Naive B cell (primary cell): Measurements from ENCODE around the gene PTPRG. TPM values are rescaled to one million over a fixed set of nuclear protein-coding genes. Genes with fewer than 3 reads are reported as not detected.

ENCODE experiments used
- ATAC-seq, 2 donors: fragments of 150-1000 bp; cut with Tn5 transposase; 2 replicates each; pipeline ENCODE4 v1.10.0; 2021; ENCODE audit warnings: low read depth in 2 of 2, mild to moderate bottlenecking in 2 of 2, moderate library complexity in 2 of 2
- DNase-seq: peaks from one replicate; pipeline ENCODE4 v3.0.0; 2022
- H3K27ac Mint-ChIP-seq, 6 donors: one replicate each; pipeline ENCODE4 v1.8.0; 2020 to 2022; ENCODE audit warnings: mild to moderate bottlenecking in 6 of 6, mixed read lengths in 6 of 6, moderate library complexity in 5 of 6, inconsistent platforms in 2 of 6
- H3K27me3 Mint-ChIP-seq, 3 donors: one replicate each; pipeline ENCODE4 v1.8.0; 2021 to 2022; ENCODE audit warnings: mixed read lengths in 3 of 3, mild to moderate bottlenecking in 1 of 3
- H3K36me3 Mint-ChIP-seq, 2 donors: one replicate each; pipeline ENCODE4 v1.8.0; 2020 to 2022; ENCODE audit warnings: mixed read lengths in 2 of 2, inconsistent platforms in 1 of 2, mild to moderate bottlenecking in 1 of 2
- H3K4me1 Mint-ChIP-seq, 3 donors: one replicate each; pipeline ENCODE4 v1.8.0; 2020 to 2022; ENCODE audit warnings: mixed read lengths in 3 of 3, inconsistent platforms in 1 of 3, mild to moderate bottlenecking in 1 of 3, moderate library complexity in 1 of 3
- H3K4me3 Mint-ChIP-seq, 8 donors: one replicate each; pipeline ENCODE4 v1.8.0; 2020 to 2022; ENCODE audit warnings: mild to moderate bottlenecking in 8 of 8, mixed read lengths in 8 of 8, moderate library complexity in 8 of 8, inconsistent platforms in 2 of 8
- H3K9me3 Mint-ChIP-seq, 7 donors: one replicate each; pipeline ENCODE4 v1.8.0; 2020 to 2022; ENCODE audit warnings: mixed read lengths in 7 of 7, mild to moderate bottlenecking in 5 of 7, inconsistent platforms in 2 of 7, moderate library complexity in 1 of 7
- polyA plus RNA-seq, 6 donors: library from polyadenylated mRNA; unstranded; fragments of 300-500 nt; fragmentation: Illumina TruSeq; gene quantifications; one replicate each; pipeline ENCODE4 v1.2.3, GENCODE V29; 2021; ENCODE audit warnings: low read depth in 6 of 6

The PTPRG gene
- polyA plus RNA-seq, 6 donors from 2014 or later = 0.05 to 0.20 (median 0.10) TPM; not detected in 1

- DNase-seq (no peak), ATAC-seq (no peak)
- Mint-ChIP-seq H3K9me3 (peaks cover 0 to 5% (median 1%) of the 10 kb centered on the region in 7 donors), H3K27me3 (no peaks in the 10 kb centered on the region), H3K4me1 (no peaks in the 10 kb centered on the region), H3K36me3 (peaks cover 0 to 7% of the 10 kb centered on the region in 2 donors), H3K4me3 (no peak overlapping the region), H3K27ac (no peak overlapping the region)
Measured at GRCh38 chr3:61802772-61803171, 241.4 kb downstream of the PTPRG start.

- Mint-ChIP-seq H3K27ac (no peak overlapping the region), H3K4me1 (no peaks in the 10 kb centered on the region), H3K36me3 (peaks cover 0 to 7% of the 10 kb centered on the region in 2 donors), H3K9me3 (peaks cover 0 to 5% (median 1%) of the 10 kb centered on the region in 7 donors), H3K4me3 (no peak overlapping the region), H3K27me3 (no peaks in the 10 kb centered on the region)
- no peak for ATAC-seq
- DNase-seq = no peak
Measured at GRCh38 chr3:61803983-61804382, 242.6 kb downstream of the PTPRG start.

DNA sequence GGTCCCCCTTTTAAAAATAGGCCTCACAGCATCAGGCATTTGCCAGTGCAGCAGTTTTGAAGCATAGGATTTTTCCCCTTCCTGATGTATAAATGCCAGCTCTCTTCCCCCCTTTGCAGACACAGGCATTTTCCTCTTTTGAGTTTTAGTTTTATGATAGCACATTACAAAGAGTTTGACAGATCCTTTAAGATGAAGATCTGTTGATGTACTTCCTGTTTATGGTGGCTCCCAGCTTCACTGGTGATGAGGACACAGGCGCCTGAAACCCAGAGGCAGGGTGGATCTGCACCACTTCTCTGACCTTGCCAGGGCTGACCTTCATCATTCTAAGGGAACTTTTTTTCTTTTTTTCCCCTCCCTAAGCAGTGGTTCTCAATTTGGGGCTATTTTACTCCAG, 243.4 kb downstream of the PTPRG start:
- no peak for ATAC-seq
- no peak overlapping the region for H3K27ac Mint-ChIP-seq

DNA sequence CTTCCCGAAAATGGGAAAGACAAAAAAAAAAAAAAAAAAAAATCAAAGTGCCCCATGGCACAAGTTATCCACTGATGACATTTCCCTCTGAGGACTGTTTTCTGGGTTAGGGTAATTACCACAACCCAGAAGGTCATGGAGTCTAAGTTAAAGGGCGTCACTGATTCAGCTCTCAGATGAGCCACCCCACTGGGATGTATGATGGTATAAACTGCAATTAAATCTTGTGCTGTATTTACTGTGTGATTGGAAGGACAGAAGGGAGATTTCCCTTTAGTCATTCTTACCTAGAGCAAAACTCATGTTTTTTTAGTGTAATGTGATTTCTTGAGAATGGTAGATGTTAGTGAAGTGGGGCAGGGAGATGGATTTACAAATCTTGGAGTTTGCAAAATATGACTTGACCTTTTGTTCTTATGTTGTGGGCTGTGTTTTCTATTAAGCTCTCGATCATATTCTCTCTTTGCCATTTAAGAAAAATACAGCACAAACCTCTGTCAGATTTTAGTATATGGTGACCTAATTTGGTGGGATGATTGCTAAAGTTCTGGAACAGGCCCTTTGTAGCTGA, 244.2 kb downstream of the PTPRG start:
- H3K36me3 Mint-ChIP-seq = peaks cover 0 to under 1% of the 10 kb centered on the region in 2 donors
- no peak for DNase-seq
- no peaks in the 10 kb centered on the region for H3K27me3 Mint-ChIP-seq
- H3K9me3 Mint-ChIP-seq = peaks cover 0 to 5% (median 0%) of the 10 kb centered on the region in 7 donors
- ATAC-seq = no peak
- no peaks in the 10 kb centered on the region for H3K4me1 Mint-ChIP-seq
- no peak overlapping the region for H3K4me3 Mint-ChIP-seq
- no peak overlapping the region for H3K27ac Mint-ChIP-seq

More for the DNA sequence above, 243.4 kb downstream of the PTPRG start:
- no peak overlapping the region for H3K4me3 Mint-ChIP-seq
- H3K27me3 Mint-ChIP-seq = no peaks in the 10 kb centered on the region
- peaks cover 0 to 5% (median 1%) of the 10 kb centered on the region in 7 donors for H3K9me3 Mint-ChIP-seq
- peaks cover 0 to 7% of the 10 kb centered on the region in 2 donors for H3K36me3 Mint-ChIP-seq
- H3K4me1 Mint-ChIP-seq = no peaks in the 10 kb centered on the region
- DNase-seq = no peak

DNA sequence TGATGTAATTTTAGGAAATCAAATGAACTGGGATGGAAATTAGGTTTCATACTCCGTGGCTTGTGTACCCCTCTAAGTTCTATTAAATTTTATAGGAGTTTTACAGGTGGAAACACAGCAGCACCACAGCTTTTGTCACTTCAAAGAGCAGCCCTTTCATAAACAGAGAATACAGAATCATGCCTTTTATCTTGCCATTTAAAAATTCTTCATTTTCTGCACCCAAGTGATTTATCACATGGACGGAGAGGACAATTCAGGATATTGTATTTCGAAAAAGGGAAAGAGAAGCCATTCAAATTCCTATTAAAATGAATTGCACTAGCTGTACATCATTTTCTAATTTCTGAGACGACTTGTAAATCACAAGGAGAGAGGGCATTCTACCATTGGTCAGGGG, 245.4 kb downstream of the PTPRG start:
- DNase-seq = no peak
- H3K27me3 Mint-ChIP-seq = no peaks in the 10 kb centered on the region
- H3K27ac Mint-ChIP-seq = no peak overlapping the region
- H3K9me3 Mint-ChIP-seq = peaks cover 0 to 8% (median 0%) of the 10 kb centered on the region in 7 donors
- H3K4me1 Mint-ChIP-seq = no peaks in the 10 kb centered on the region
- ATAC-seq = no peak
- no peak overlapping the region for H3K4me3 Mint-ChIP-seq
- no peaks in the 10 kb centered on the region for H3K36me3 Mint-ChIP-seq

DNA sequence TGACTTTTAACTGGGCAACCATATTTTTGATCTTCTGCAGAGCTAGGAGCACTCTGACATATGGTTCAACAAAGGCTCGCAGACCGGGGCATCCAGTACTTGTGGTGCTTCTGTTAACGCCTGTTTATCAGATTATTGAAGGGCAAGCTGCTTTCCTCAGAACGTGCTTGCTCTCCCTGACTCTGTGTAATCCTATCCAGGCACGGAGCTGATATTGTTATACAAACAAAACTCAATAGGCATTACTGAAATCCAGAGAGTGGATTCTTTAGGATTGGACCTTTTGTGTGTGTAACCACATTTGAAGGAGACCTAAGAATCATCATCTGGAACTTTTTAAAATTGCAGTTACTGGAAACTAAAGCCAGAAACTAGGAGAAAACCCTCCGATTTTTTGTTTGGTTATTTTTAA, 246.5 kb downstream of the PTPRG start:
- no peak overlapping the region for H3K27ac Mint-ChIP-seq
- ATAC-seq = no peak
- peaks cover 0 to 8% (median 0%) of the 10 kb centered on the region in 7 donors for H3K9me3 Mint-ChIP-seq
- H3K4me1 Mint-ChIP-seq = no peaks in the 10 kb centered on the region
- H3K27me3 Mint-ChIP-seq = no peaks in the 10 kb centered on the region
- DNase-seq = no peak
- H3K36me3 Mint-ChIP-seq = no peaks in the 10 kb centered on the region
- no peak overlapping the region for H3K4me3 Mint-ChIP-seq

DNA sequence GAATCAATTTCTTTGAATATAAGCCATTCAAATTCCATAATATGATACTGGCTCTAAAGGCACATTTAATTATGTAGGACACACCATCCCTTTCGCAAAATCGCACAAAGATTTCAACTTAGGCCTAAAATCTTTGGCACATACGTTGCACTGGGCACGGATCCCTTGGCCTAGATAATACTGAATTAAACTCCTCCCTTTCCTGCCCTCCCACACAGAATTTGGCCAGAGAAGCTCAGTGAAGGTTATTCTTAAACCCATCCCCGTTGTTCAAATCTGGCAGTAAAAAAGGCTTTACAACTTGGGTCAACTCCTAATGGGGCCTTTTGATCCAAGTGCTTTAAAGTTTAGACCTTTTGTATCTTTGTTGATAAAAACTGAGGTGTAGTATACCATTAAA, 247.2 kb downstream of the PTPRG start:
- Mint-ChIP-seq H3K27ac (no peak overlapping the region), H3K4me1 (no peaks in the 10 kb centered on the region), H3K4me3 (no peak overlapping the region), H3K36me3 (no peaks in the 10 kb centered on the region), H3K9me3 (peaks cover 0 to 8% (median 0%) of the 10 kb centered on the region in 7 donors), H3K27me3 (no peaks in the 10 kb centered on the region)
- DNase-seq (no peak), ATAC-seq (no peak)

GRCh38 chr3:61808999-61809398, 247.6 kb downstream of the PTPRG start:
- H3K27me3 Mint-ChIP-seq = no peaks in the 10 kb centered on the region
- no peak overlapping the region for H3K27ac Mint-ChIP-seq
- H3K36me3 Mint-ChIP-seq = no peaks in the 10 kb centered on the region
- DNase-seq (no peak), ATAC-seq (no peak)
- H3K9me3 Mint-ChIP-seq = peaks cover 0 to 8% (median 0%) of the 10 kb centered on the region in 7 donors
- H3K4me1 Mint-ChIP-seq = no peaks in the 10 kb centered on the region
- no peak overlapping the region for H3K4me3 Mint-ChIP-seq

DNA sequence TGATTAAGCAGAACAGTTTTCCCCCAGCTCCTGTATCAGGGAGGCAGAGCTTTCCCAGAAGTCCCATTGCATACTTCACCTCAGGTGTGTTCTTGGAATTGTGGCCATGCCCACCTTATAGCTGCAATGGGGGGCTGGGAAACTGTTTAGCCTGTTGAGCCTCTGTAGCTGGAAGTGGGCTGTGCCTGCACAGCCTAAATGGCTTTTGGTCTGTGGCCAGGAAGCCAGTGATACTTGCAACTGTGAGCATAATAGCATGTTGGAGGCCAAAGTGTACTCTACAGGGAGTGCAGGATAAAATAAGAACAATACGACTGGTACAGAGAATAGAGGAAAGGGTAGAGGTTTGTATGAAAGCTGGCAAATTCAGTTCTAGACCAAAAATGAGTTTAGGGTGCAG, 248.5 kb downstream of the PTPRG start:
- Mint-ChIP-seq H3K9me3 (peaks cover 0 to 8% (median 0%) of the 10 kb centered on the region in 7 donors), H3K27me3 (no peaks in the 10 kb centered on the region)

GRCh38 chr3:61810953-61811497, 249.7 kb downstream of the PTPRG start:
- H3K4me1 Mint-ChIP-seq = no peaks in the 10 kb centered on the region
- peaks cover 0 to 8% (median 0%) of the 10 kb centered on the region in 7 donors for H3K9me3 Mint-ChIP-seq
- no peaks in the 10 kb centered on the region for H3K36me3 Mint-ChIP-seq
- H3K27me3 Mint-ChIP-seq = no peaks in the 10 kb centered on the region
- DNase-seq = no peak
- ATAC-seq = no peak
- no peak overlapping the region for H3K4me3 Mint-ChIP-seq
- H3K27ac Mint-ChIP-seq = no peak overlapping the region

More for the DNA sequence above, 248.5 kb downstream of the PTPRG start:
- Mint-ChIP-seq H3K27ac (peak overlapping the region in 1 of 6 donors; percentile 2), H3K36me3 (no peaks in the 10 kb centered on the region), H3K4me1 (no peaks in the 10 kb centered on the region), H3K4me3 (no peak overlapping the region)
- ATAC-seq = no peak
- no peak for DNase-seq

DNA sequence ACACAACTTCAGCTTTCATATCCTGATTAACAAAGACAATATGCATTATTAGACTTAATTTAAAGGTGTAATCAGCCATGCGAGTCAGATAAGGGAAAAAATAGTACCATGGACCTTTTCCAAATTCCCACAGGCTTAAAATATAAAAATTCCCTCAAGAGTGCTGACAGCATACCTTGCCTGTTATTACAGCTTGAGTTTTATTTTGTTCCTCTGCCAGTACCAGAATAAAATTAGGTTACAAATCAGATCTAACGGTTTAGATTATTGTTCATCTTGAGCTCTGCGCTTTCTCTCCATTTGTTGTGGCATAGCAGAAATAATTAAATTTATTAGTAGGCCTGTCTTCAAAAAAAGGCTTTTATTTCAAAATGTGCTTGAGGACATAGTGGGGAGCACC, 250.3 kb downstream of the PTPRG start:
- peaks cover 0 to 4% (median 3%) of the 10 kb centered on the region in 3 donors for H3K27me3 Mint-ChIP-seq
- H3K36me3 Mint-ChIP-seq = no peaks in the 10 kb centered on the region
- DNase-seq (no peak), ATAC-seq (no peak)
- no peak overlapping the region for H3K4me3 Mint-ChIP-seq
- no peak overlapping the region for H3K27ac Mint-ChIP-seq
- H3K4me1 Mint-ChIP-seq = no peaks in the 10 kb centered on the region
- H3K9me3 Mint-ChIP-seq = peaks cover 0 to 8% (median 0%) of the 10 kb centered on the region in 7 donors

DNA sequence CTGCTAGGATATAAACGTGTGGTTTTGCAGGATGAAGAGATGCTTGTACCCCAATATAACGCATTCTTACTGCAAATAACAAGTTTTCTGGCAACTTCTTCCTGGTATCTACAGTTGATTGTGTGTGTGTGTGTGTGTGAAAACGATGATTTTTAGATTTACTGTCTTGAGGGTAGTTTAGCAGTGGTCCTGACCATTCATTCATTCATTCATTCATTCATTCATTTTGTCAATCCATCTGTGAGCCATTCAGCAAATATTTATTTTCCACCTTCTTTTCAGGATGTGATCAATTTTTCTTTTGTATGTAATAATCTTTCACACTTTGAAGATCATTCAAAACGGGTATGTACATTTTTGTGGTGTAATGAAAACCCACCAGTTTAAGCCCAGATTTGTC, 250.7 kb downstream of the PTPRG start:
- DNase-seq (no peak), ATAC-seq (no peak)
- no peak overlapping the region for H3K4me3 Mint-ChIP-seq
- no peaks in the 10 kb centered on the region for H3K4me1 Mint-ChIP-seq
- H3K27ac Mint-ChIP-seq = no peak overlapping the region
- no peaks in the 10 kb centered on the region for H3K36me3 Mint-ChIP-seq
- peaks cover 0 to 8% (median 0%) of the 10 kb centered on the region in 7 donors for H3K9me3 Mint-ChIP-seq
- peaks cover 0 to 6% (median 4%) of the 10 kb centered on the region in 3 donors for H3K27me3 Mint-ChIP-seq

DNA sequence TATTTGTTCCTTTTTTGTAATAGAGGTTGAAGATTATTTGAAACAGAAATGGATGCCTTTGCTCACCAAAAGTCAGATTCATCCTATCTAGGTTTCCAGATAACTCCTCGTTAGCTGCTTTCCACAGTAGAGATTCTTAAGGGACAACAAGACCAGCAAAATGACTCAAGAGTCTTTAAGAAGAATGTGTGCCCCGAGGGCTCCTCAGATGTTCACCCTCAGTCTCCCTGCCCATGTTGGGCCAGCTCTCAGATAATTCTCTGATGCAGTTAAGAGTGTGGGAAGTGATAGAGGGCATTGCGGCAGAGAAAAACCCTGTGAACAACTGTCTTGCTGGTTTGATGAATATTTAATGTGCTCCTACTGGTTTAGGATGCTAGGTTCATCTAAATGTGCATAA, 251.1 kb downstream of the PTPRG start:
- Mint-ChIP-seq H3K36me3 (no peaks in the 10 kb centered on the region), H3K27me3 (peaks cover 0 to 6% (median 4%) of the 10 kb centered on the region in 3 donors), H3K4me1 (no peaks in the 10 kb centered on the region), H3K4me3 (no peak overlapping the region), H3K27ac (no peak overlapping the region), H3K9me3 (peaks cover 0 to 8% (median 0%) of the 10 kb centered on the region in 7 donors)
- no peak for DNase-seq
- no peak for ATAC-seq

DNA sequence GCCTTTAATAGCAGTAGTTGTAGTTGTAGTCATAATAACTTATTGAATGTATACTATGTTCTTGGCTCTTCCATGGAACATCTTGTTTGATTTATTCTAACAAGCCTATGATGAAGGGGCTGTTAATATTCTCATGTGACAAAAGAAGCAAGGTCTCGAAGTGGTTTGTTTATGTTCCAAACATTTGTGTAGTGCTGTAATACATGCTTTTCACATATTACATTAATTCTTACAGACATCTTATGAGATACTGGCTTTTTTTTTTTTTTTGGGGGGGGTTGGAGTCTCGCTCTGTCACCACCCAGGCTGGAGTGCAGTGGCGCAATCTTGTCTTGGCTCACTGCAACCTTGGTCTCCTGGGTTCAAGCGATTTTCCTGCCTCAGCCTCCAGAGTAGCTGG, 252.3 kb downstream of the PTPRG start:
- Mint-ChIP-seq H3K4me3 (no peak overlapping the region), H3K27me3 (peaks cover 0 to 6% (median 4%) of the 10 kb centered on the region in 3 donors), H3K9me3 (peaks cover 0 to 8% (median 0%) of the 10 kb centered on the region in 7 donors), H3K36me3 (no peaks in the 10 kb centered on the region), H3K27ac (no peak overlapping the region), H3K4me1 (no peaks in the 10 kb centered on the region)
- DNase-seq (no peak), ATAC-seq (no peak)
